ENCODE measurements around the gene B3GNT2.
"Not testable (repeated sequence)": the region's sequence is repeated elsewhere in the genome, so short reads cannot be mapped to it uniquely, and the experiment has no call there.

B3GNT2 gene

GRCh38 chr2:62185475-62186155 lies 10.3 kb upstream of the B3GNT2 start:
- no peak for DNase-seq (ENCODE audit: low spot score)

GRCh38 chr2:62186156-62186905 lies 9.6 kb upstream of the B3GNT2 start:
- no peak for DNase-seq (ENCODE audit: low spot score)

GRCh38 chr2:62187246-62187645 lies 8.7 kb upstream of the B3GNT2 start:
- no peak for DNase-seq (ENCODE audit: low spot score)

GRCh38 chr2:62188416-62188815 lies 7.5 kb upstream of the B3GNT2 start:
- DNase-seq (ENCODE audit: low spot score): no peak

GRCh38 chr2:62189196-62189595 lies 6.7 kb upstream of the B3GNT2 start:
- DNase-seq (ENCODE audit: low spot score): no peak

- DNase-seq (ENCODE audit: low spot score): no peak
Measured at GRCh38 chr2:62192811-62193210, 3.1 kb upstream of the B3GNT2 start.

GRCh38 chr2:62194558-62195420 lies 1.1 kb upstream of the B3GNT2 start:
- DNase-seq (ENCODE audit: low spot score): no peak

GRCh38 chr2:62196278-62196901 lies 475 bp downstream of the B3GNT2 start:
- no peak for DNase-seq (ENCODE audit: low spot score)

GRCh38 chr2:62197011-62197924 lies 1.4 kb downstream of the B3GNT2 start:
- DNase-seq (ENCODE audit: low spot score): no peak

GRCh38 chr2:62197925-62198633 lies 2.2 kb downstream of the B3GNT2 start:
- no peak for DNase-seq (ENCODE audit: low spot score)

- not testable (repeated sequence) for DNase-seq (ENCODE audit: low spot score)
Measured at GRCh38 chr2:62198854-62199253, 2.9 kb downstream of the B3GNT2 start.

GRCh38 chr2:62199392-62200125 lies 3.6 kb downstream of the B3GNT2 start:
- DNase-seq (ENCODE audit: low spot score): no peak

- no peak for DNase-seq (ENCODE audit: low spot score)
Measured at GRCh38 chr2:62200291-62200841, 4.5 kb downstream of the B3GNT2 start.

GRCh38 chr2:62200868-62201267 lies 5.0 kb downstream of the B3GNT2 start:
- DNase-seq (ENCODE audit: low spot score): no peak

- no peak for DNase-seq (ENCODE audit: low spot score)
Measured at GRCh38 chr2:62201307-62201706, 5.4 kb downstream of the B3GNT2 start.

- DNase-seq (ENCODE audit: low spot score): no peak
Measured at GRCh38 chr2:62202019-62202722, 6.3 kb downstream of the B3GNT2 start.

GRCh38 chr2:62202729-62203128 lies 6.8 kb downstream of the B3GNT2 start:
- DNase-seq (ENCODE audit: low spot score): no peak

- no peak for DNase-seq (ENCODE audit: low spot score)
Measured at GRCh38 chr2:62203459-62203858, 7.5 kb downstream of the B3GNT2 start.

GRCh38 chr2:62204998-62205496 lies 9.1 kb downstream of the B3GNT2 start:
- DNase-seq (ENCODE audit: low spot score): no peak
